ENCODE measurements around the gene SLC38A3. TPM values are rescaled to one million over a fixed set of nuclear protein-coding genes. Genes with fewer than 3 reads are reported as not detected.
"Not testable (repeated sequence)": the region's sequence is repeated elsewhere in the genome, so short reads cannot be mapped to it uniquely, and the experiment has no call there.

The SLC38A3 gene
- polyA plus RNA-seq, 1 donor, result 9.4 TPM

- DNase-seq, result no peak
These were observed 46.1 kb downstream of the SLC38A3 start for GRCh38 chr3:50251220-50251619.

DNA sequence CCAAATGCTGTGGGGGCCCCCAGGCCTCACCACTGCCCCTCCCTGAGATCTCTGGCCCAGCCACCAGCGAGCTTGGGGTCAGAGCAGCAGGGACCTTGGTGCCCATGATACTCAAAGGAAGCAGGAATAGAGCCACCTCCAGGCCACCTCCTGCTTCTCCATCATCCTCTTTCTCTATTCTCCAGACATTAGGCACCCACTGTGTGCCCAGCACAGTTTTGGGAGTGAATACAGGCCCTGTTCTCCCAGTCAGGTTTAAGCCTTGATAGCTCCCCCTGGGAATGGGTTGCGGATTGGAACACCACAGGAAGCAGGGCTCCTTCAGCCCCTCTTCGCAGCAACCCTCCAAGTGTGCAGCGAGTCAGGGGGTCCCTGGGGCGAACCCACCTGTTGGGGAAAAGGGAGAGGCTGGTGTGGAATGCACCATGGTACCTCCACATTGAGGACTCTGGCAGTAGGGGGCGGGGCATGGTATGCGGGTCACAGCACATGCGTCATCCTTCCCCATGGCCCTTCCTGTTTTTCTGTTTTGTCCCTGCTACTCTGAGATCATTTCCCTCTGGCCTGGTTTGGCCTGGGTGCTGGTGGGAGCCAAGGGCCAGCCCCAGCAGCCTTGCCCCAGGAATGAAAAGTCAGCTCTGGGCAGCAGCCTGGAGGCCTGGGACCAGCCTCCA lies 49.6 kb downstream of the SLC38A3 start:
- no peak for DNase-seq

DNA sequence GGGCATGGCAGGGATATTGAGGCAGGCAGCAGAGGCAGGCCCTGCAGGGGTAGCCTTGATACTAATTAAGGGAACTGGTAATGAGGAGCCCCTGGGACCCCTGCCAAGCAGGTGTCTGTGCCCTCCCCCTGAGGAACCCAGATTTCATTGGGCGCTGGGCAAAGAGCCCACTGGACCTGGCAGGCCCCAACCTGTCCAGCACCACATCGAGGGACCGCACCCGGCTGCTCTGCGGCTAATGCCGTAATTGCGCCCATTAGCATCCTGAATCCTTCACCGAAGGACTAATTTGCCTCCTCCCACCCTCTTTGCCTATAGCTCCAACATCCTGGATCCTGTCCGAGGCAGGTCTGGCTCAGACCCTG lies 50.2 kb downstream of the SLC38A3 start:
- no peak for DNase-seq

- DNase-seq, result no peak
These were observed 52.2 kb downstream of the SLC38A3 start for GRCh38 chr3:50256978-50257890.

- no peak for DNase-seq
These were observed 53.1 kb downstream of the SLC38A3 start for GRCh38 chr3:50258029-50258680.

GRCh38 chr3:50258979-50259378 lies 53.9 kb downstream of the SLC38A3 start:
- no peak for DNase-seq

GRCh38 chr3:50259432-50260026 lies 54.5 kb downstream of the SLC38A3 start:
- no peak for DNase-seq

DNA sequence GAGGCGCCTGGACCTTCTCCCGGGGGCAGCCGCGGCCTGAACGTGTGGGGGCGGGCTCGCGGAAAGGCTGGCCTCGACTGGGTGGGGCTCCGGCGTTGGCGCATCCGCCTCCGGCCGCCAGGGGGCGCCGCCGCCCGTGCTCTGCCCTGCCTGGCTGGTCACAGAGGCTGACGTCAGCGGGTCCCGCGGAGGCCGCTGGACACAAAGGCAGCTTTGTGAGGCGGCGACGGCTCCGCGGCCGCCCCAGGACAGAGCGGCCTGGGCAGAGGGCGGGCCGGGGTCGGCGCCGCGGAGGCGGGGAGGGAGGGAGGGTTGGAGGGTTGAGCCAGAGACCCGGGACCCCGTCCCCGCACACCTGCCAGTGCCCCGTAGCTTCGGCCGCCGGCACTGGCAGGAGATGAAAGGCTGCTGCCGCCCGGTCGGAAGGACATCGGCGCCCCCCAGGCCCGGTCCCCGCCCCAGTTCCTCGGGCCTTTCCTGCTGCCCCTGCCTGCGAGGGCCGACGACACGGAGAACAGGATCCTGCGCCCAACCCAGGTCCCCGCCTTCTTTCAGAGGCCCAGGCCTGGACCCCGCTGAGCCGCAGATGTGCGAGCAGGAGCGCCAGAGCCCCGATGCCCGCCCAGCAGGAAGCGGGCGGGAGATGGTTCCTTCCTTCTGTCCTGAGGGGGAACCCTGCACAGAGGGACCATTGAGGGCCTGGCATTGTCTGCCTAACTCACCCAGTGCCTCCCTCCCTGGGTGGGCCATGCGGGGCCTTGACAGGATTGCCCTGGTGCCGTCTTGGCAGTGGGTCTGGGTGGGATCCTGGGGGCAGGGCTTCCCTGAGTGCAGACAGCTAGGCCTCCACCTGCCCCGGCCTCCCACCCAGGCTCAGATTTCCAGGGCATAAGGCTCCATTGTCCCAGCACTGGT lies 55.2 kb downstream of the SLC38A3 start:
- peak; percentile 92 for DNase-seq

DNA sequence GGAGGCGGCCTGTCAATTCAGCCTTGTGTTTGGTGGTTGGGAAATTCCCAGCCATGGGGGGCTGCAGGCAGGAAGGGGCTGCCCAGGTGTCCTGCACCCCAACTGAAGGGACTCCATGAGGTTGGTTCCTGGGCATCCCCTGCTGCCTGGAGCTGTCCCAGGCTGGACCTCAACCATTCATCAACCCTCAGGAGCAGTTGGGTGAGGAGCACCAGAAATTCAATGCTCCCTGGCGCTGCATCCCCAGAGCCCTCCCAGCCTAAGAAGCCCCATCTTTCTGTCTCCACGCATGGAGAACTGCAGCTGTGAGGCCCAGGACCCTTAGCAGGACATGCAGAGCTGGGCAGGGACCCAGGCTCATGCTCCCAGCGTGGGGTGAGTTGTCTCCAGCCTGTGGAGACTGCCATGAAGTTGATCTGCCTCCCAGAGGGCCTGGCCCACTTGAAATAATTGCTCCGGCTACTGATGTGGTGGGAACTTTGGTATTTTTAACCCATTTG lies 55.9 kb downstream of the SLC38A3 start:
- no peak for DNase-seq

DNA sequence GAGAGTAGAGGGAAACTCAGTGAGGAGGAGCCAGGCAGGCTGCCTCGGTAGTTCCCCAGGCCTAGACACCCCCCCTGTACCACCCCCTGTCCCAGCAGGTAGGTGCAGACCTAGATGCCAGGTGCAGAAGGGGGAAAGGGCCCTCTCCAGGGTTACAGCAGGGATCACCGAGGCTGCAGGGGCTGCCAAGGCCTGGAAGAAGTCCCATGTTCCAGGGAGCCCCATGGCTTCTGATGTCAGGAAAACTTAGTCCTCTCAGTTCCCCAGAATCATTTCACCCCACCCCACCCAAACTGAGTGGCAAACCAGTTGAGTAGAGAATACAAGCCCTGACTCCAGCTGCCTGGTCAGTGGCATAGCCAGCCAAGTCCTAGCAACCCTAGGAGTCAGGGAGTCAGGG lies 56.4 kb downstream of the SLC38A3 start:
- no peak for DNase-seq

DNA sequence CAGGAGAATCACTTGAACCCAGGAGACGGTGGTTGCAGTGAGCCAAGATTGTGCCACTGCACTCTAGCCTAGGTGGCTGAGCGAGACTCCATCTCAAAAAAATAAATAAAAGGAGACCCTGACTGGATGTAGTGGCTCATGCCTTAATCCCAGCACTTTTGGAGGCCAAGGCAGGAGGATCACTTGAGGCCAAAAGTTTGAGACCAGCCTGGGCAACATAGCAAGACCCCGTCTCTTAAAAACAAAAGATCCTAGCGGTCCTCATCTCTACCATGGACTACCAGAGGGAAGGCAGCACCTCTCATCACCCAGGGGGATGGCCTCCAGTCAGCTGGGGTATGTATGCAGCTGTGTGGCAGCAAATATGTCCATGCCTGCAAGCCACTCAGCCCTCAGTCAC lies 57.1 kb downstream of the SLC38A3 start:
- not testable (repeated sequence) for DNase-seq

GRCh38 chr3:50262778-50263177 lies 57.7 kb downstream of the SLC38A3 start:
- no peak for DNase-seq

GRCh38 chr3:50263478-50264382 lies 58.7 kb downstream of the SLC38A3 start:
- no peak for DNase-seq

DNA sequence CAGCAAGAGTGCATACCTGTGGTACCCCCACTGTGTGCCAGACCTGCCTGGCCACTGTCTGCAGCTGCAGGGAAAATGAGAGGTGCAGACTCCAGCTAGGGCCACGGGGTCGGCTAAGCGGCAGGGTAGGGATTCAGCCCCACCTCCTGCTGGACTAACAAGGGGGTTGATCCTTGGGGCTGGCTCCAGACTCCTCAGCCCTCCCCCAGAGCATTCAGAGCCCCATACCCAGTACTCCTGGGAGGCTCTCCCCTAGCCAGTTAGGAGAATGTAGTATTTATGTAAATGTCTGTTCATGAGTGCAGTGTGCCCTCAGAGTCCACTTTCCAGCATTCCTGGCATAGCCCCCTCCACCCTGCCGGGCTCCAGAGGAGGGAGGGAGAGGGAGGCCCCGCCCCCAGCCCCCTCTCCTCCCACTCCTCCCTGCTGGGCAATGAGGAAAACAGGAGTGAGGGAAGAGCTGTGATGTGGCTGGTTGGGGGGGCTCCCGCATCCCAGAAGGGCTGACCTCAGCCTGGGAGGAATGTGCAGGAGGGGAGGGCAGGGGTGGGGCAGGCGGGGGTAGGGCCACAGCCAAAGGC lies 59.4 kb downstream of the SLC38A3 start:
- peak; percentile 96 for DNase-seq

DNA sequence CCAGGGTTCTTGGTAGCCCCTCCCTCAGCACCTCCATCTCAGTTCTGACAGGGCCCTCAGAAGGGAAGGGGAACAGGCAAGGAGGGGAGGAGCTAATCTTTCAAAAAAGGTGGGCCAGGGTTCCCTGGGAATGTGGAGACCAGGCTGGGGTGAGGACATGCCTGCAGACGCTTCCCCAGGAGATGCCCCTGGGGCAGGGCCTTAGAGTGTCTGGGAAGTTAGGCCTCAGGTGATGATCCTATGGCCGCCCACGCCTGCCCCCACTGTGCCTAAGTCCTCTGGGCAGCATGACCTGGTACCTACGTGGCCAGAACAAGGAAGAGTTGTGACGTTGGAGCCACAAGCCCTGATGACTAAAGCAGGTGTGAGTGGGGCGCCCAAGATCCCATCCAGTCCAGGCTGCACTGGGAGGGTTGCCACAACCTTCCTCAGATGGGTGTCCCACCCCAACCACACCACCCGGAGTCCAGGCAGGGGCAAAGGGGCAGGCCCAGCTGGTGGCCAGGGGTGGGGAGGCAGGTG lies 60.0 kb downstream of the SLC38A3 start:
- DNase-seq, result no peak

DNA sequence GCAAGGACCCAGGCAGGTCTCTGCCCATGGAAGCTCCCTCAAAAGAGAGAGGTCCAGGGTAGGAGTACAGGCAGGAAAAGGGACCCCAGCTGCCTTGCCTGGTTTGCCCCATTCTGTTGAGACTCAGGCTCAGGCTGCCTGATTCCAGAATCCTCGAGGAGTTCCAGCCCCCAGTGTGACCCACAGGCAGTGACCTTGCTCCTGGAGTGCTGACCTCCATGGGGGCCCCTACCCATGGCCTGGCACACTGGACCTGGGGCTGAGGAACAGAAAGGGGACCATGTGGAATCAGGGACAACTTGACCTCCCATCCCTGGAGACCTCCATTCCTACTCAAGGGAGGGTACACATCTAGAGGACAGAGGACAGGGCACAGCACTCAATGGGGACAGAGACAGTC lies 60.5 kb downstream of the SLC38A3 start:
- DNase-seq, result no peak

- DNase-seq, result no peak
These were observed 60.9 kb downstream of the SLC38A3 start for GRCh38 chr3:50266017-50266416.

GRCh38 chr3:50266836-50267235 lies 61.8 kb downstream of the SLC38A3 start:
- no peak for DNase-seq

DNA sequence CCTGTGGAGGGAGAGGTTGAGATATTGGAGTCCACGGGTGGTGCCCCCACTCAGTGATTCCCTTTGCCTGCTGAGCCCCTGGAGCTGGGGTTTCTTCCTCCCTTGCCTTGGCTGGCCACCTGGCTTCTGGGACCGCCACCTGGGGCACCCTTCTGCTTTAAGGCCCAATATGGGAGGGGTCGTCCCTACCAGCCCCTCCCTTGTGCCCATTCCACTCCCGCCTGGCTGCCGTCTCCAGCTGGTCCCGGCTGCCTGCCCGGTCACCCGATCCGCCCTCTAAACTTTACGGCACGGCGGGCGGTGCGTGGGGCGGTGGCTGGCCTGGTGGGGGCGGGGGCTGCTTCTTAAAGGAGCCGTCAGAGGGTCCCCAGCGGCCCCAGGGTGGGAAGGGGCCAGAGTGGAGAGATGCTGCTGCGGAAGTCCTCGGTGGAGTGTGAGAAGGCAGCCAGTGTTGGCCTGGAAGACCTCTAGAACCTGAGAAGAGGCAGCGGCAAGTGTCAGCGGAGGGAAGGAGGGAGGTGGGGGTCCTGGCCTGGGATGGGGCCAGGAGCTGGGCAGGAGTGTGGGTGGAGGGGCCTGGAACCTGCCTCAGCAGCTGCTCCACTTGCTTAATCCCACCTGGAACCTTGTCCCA lies 62.3 kb downstream of the SLC38A3 start:
- DNase-seq, result peak; percentile 73
